HAP-1 (cell line): Measurements from ENCODE around the gene CXCL17.
"Not testable (repeated sequence)": the region's sequence is repeated elsewhere in the genome, so short reads cannot be mapped to it uniquely, and the experiment has no call there.

Experiments used
- DNase-seq, 2 experiments: peaks; one replicate each; pipeline ENCODE4 v3.0.0-alpha.2; 2016 to 2020; ENCODE audit warnings: low spot score in 2 of 2
- H3K27me3 ChIP-seq: fragments of 250-450 bp; sonication (Bioruptor Pico); 2 replicates; pipeline ENCODE4 v1.5.1; 2020; ENCODE audit warnings: low read depth, mild to moderate bottlenecking, moderate library complexity
- H3K36me3 ChIP-seq: fragments of 250-450 bp; sonication (Bioruptor Pico); replicated peaks from 2 replicates; pipeline ENCODE4 v1.5.1; 2020; ENCODE audit warnings: mild to moderate bottlenecking
- H3K4me1 ChIP-seq: fragments of 250-450 bp; sonication (Bioruptor Pico); 2 replicates; pipeline ENCODE4 v1.5.1; 2020; ENCODE audit warnings: mild to moderate bottlenecking
- H3K4me3 ChIP-seq: fragments of 250-450 bp; sonication (Bioruptor Pico); 2 replicates; pipeline ENCODE4 v1.5.1; 2020; ENCODE audit warnings: mild to moderate bottlenecking, moderate library complexity
- H3K9me3 ChIP-seq: fragments of 250-450 bp; sonication (Bioruptor Pico); 2 replicates; pipeline ENCODE4 v1.5.1; 2020; ENCODE audit warnings: mild to moderate bottlenecking, moderate library complexity
- in situ Hi-C: fragments of 300-500 bp; cut with MboI; formaldehyde crosslinking; loops from 3 replicates; pipeline ENCODE4 v1.14.3; 2020; ENCODE audit warnings: low sequenced_read_pairs, inconsistent platforms, mixed read lengths

The CXCL17 gene

DNA sequence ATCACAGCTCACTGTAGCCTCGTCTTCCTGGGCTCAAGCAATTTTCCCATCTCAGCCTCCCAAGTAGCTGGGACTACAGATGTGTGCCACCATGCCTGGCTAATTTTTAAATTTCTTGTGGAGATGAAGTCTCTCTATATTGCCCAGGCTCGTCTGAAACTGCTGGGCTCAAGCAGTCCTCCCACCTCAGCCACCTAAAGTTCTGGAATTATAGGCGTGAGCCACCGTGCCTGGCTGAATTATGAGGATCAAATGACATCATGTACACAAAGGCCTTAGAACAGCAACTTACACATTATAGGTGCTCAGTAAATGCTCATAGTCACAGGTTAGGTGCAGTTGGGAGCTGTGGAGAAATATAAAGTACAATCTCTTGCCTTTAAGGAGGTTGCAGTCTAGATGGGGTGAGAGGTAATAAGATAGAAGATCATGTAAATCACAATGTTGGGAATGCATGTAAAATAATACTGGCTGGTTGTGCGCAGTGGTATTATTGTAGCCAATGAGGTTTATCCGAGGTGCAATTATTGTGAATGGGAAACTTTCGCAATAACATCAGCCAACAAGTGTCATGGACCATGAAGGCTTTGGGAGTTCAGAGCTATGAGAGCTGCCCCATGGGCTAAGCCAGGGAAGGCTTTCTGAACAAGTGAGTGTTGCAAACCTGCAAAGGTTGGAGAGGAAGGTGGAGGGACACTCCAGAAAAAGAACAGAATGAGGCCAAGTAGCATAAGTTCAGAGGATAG lies 29.8 kb upstream of the CXCL17 start:
- no peak for DNase-seq
- in situ Hi-C loops, result no loop called here
- no peak overlapping the region for H3K4me3 ChIP-seq
- no peaks in the 10 kb centered on the region for H3K36me3 ChIP-seq
- H3K27me3 ChIP-seq, result no peaks in the 10 kb centered on the region
- peaks cover 44% of the 10 kb centered on the region for H3K4me1 ChIP-seq
- no peaks in the 10 kb centered on the region for H3K9me3 ChIP-seq

- in situ Hi-C loops, result no loop called here
- no peak overlapping the region for H3K4me3 ChIP-seq
- DNase-seq, result peak in 1 of 2 experiments; percentile 38
- no peaks in the 10 kb centered on the region for H3K27me3 ChIP-seq
- no peaks in the 10 kb centered on the region for H3K9me3 ChIP-seq
- H3K36me3 ChIP-seq, result no peaks in the 10 kb centered on the region
- peaks cover 53% of the 10 kb centered on the region for H3K4me1 ChIP-seq
These were observed 29.0 kb upstream of the CXCL17 start for GRCh38 chr19:42471554-42472249.

- in situ Hi-C loops, result no loop called here
- Histone ChIP-seq H3K27me3 (no peaks in the 10 kb centered on the region), H3K4me3 (no peak overlapping the region), H3K4me1 (peaks cover 43% of the 10 kb centered on the region), H3K9me3 (no peaks in the 10 kb centered on the region), H3K36me3 (no peaks in the 10 kb centered on the region)
- DNase-seq, result no peak
These were observed 26.8 kb upstream of the CXCL17 start for GRCh38 chr19:42469311-42470235.

GRCh38 chr19:42468273-42468796 lies 25.6 kb upstream of the CXCL17 start:
- peak; percentile 69 to 74 for DNase-seq
- H3K4me1 ChIP-seq, result peaks cover 36% of the 10 kb centered on the region
- no peaks in the 10 kb centered on the region for H3K36me3 ChIP-seq
- no peaks in the 10 kb centered on the region for H3K9me3 ChIP-seq
- in situ Hi-C loops, result no loop called here
- H3K4me3 ChIP-seq, result no peak overlapping the region
- no peaks in the 10 kb centered on the region for H3K27me3 ChIP-seq

GRCh38 chr19:42467183-42467760 lies 24.5 kb upstream of the CXCL17 start:
- H3K4me1 ChIP-seq, result peaks cover 25% of the 10 kb centered on the region
- H3K36me3 ChIP-seq, result no peaks in the 10 kb centered on the region
- in situ Hi-C loops, result no loop called here
- no peaks in the 10 kb centered on the region for H3K9me3 ChIP-seq
- no peaks in the 10 kb centered on the region for H3K27me3 ChIP-seq
- no peak for DNase-seq
- no peak overlapping the region for H3K4me3 ChIP-seq

- no peak for DNase-seq
These were observed 23.9 kb upstream of the CXCL17 start for GRCh38 chr19:42466521-42467182.

DNA sequence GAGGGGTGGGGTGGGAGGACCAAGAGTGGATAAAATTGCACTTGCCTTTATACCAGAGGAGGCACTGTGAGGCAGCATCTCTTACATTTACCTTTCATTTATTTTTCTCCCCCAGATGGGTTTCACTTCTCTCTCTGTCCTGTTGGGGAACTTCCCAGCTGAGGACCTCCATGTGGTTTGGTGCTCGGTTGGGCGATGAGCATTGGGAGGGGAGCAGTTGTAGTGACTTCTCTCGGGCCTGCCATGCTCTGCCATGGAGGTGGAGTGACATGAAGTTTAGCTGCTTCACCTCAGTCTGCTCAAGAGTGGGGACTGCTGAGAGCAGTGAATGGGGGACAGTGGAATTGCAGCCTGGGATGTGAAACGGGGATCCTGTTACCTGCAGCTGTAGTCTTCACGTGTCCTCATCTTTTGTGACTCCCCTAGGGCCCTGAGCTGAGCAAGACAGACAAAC lies 23.1 kb upstream of the CXCL17 start:
- Histone ChIP-seq H3K27me3 (no peaks in the 10 kb centered on the region), H3K4me3 (no peak overlapping the region), H3K36me3 (no peaks in the 10 kb centered on the region), H3K4me1 (peaks cover 20% of the 10 kb centered on the region), H3K9me3 (no peaks in the 10 kb centered on the region)
- no peak for DNase-seq
- in situ Hi-C loops, result no loop called here

More at GRCh38 chr19:42466521-42467182, 23.9 kb upstream of the CXCL17 start:
- H3K4me3 ChIP-seq, result no peak overlapping the region
- in situ Hi-C loops, result no loop called here
- H3K9me3 ChIP-seq, result no peaks in the 10 kb centered on the region
- H3K27me3 ChIP-seq, result no peaks in the 10 kb centered on the region
- peaks cover 20% of the 10 kb centered on the region for H3K4me1 ChIP-seq
- no peaks in the 10 kb centered on the region for H3K36me3 ChIP-seq

GRCh38 chr19:42461700-42462324 lies 19.1 kb upstream of the CXCL17 start:
- Histone ChIP-seq H3K9me3 (no peaks in the 10 kb centered on the region; the same call in 1 of the 2 replicates), H3K4me3 (no peak overlapping the region), H3K4me1 (peaks cover 9% of the 10 kb centered on the region), H3K36me3 (no peaks in the 10 kb centered on the region), H3K27me3 (no peaks in the 10 kb centered on the region)
- in situ Hi-C loops, result no loop called here
- no peak for DNase-seq

GRCh38 chr19:42461231-42461630 lies 18.5 kb upstream of the CXCL17 start:
- in situ Hi-C loops, H3K27me3 ChIP-seq, H3K36me3 ChIP-seq, H3K4me3 ChIP-seq, H3K9me3 ChIP-seq, H3K4me1 ChIP-seq, DNase-seq: not testable (repeated sequence)

DNA sequence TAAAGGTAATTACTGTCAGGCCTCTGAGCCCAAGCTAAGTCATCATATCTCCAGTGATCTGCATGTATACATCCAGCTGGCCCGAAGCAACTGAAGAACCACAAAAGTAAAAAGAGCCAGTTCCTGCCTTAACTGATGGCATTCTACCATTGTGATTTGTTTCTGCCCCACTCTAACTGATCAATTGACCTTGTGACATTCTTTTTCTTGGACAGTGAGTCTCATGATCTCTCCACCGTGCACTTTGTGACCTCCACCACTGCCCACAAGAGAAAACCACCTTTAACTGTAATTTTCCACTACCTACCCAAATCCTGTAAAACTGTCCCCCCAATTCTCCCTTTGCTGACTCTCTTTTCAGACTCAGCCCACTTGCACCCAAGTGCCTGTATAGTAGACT lies 17.2 kb upstream of the CXCL17 start:
- Histone ChIP-seq H3K4me1 (peaks cover 7% of the 10 kb centered on the region), H3K9me3 (no peaks in the 10 kb centered on the region; the same call in 1 of the 2 replicates), H3K27me3 (no peaks in the 10 kb centered on the region), H3K4me3 (no peak overlapping the region), H3K36me3 (no peaks in the 10 kb centered on the region)
- no peak for DNase-seq
- in situ Hi-C loops, result no loop called here

GRCh38 chr19:42455621-42456081 lies 12.9 kb upstream of the CXCL17 start:
- Histone ChIP-seq H3K4me1 (peaks cover 7% of the 10 kb centered on the region), H3K4me3 (no peak overlapping the region), H3K9me3 (no peaks in the 10 kb centered on the region; the same call in 1 of the 2 replicates), H3K27me3 (peaks cover 4% of the 10 kb centered on the region; the same call in 1 of the 2 replicates), H3K36me3 (no peaks in the 10 kb centered on the region)
- in situ Hi-C loops, result no loop called here
- no peak for DNase-seq

- Histone ChIP-seq H3K9me3 (no peaks in the 10 kb centered on the region; the same call in 1 of the 2 replicates), H3K27me3 (peaks cover 4% of the 10 kb centered on the region; the same call in 1 of the 2 replicates), H3K4me3 (no peak overlapping the region), H3K36me3 (no peaks in the 10 kb centered on the region), H3K4me1 (peaks cover 7% of the 10 kb centered on the region)
- in situ Hi-C loops, result no loop called here
- DNase-seq, result no peak
These were observed 12.3 kb upstream of the CXCL17 start for GRCh38 chr19:42455086-42455485.
